ENCODE data around the gene RGMA.

DNA sequence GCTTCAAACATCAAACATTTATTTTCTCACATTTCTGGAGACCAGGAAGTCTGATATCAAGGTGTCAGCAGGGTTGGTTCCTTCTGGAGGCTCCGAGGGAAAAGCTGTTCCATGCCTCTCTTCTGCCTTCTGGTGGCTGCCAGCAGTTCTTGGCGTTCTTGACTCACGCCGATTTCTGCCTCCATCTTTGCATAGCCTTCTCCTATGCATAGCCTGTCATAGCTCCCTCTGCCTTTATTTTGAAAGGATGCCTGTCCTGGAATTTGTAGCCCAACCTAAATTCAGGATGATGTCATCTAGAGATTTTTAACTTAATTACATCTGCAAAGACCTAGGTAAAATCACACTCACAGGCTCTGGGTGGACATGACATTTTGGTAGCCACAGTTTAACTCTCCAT is 70.4 kb downstream of the RGMA start:
- no peak for TF ChIP-seq FOXM1 (IDR thresholded peaks at IDR 0.05; ENCODE audit: borderline replicate concordance)
- no peak for TF ChIP-seq TARDBP (IDR thresholded peaks at IDR 0.05)
- no peak for TF ChIP-seq CTBP1 (IDR thresholded peaks at IDR 0.05; ENCODE audit: borderline replicate concordance)
- no peak for TF ChIP-seq BHLHE40 (IDR thresholded peaks at IDR 0.05; ENCODE audit: borderline replicate concordance)
- no peak for TF ChIP-seq L3MBTL2 (conservative IDR thresholded peaks at IDR 0.05)
- no peak for TF ChIP-seq FOXA1 (IDR thresholded peaks at IDR 0.05)
- TF ChIP-seq ZNF384 (IDR thresholded peaks at IDR 0.05), result no peak
- TF ChIP-seq NFRKB (IDR thresholded peaks at IDR 0.05), result no peak
- no peak for TF ChIP-seq SUZ12 (IDR thresholded peaks at IDR 0.05)
- no peak for TF ChIP-seq SP1 (IDR thresholded peaks at IDR 0.05)

Measured in HEK293T (cell line).